KMS-11 (cell line): ENCODE measurements around the gene NCKAP5.

Source experiments
- H2AFZ ChIP-seq: fragments of 200-600 bp; sonication (generic); 2 replicates; pipeline ENCODE4 v1.6.1; 2016; ENCODE audit warnings: antibody characterized with exemption, mixed run types, low read depth
- H3K27ac ChIP-seq: fragments of 200-600 bp; sonication (generic); 2 replicates; pipeline ENCODE4 v1.6.1; 2016; ENCODE audit warnings: mild to moderate bottlenecking, mixed run types
- H3K27me3 ChIP-seq: fragments of 200-600 bp; sonication (generic); 2 replicates; pipeline ENCODE4 v1.6.1; 2017; ENCODE audit warnings: mild to moderate bottlenecking, low read depth, mixed run types, moderate library complexity; ENCODE audit not compliant: insufficient read depth
- H3K36me3 ChIP-seq: fragments of 200-600 bp; sonication (generic); 2 replicates; pipeline ENCODE4 v1.6.1; 2017; ENCODE audit warnings: mild to moderate bottlenecking, mixed run types; ENCODE audit not compliant: insufficient read depth
- H3K4me1 ChIP-seq: fragments of 200-600 bp; sonication (generic); 2 replicates; pipeline ENCODE4 v1.6.1; 2016; ENCODE audit warnings: mild to moderate bottlenecking, low read depth, mixed run types; ENCODE audit not compliant: poor library complexity, severe bottlenecking
- H3K4me2 ChIP-seq: fragments of 200-600 bp; sonication (generic); 2 replicates; pipeline ENCODE4 v1.7.0; 2016; ENCODE audit warnings: mild to moderate bottlenecking, mixed run types
- H3K4me3 ChIP-seq: fragments of 200-600 bp; sonication (generic); IDR thresholded peaks from 2 replicates; pipeline ENCODE4 v1.6.1; 2017; ENCODE audit warnings: low read depth, low read length, mixed read lengths; ENCODE audit not compliant: insufficient read depth
- H3K79me2 ChIP-seq: fragments of 200-600 bp; sonication (generic); 2 replicates; pipeline ENCODE4 v1.6.1; 2016; ENCODE audit warnings: low read depth, mixed run types; ENCODE audit not compliant: insufficient read depth
- H3K9ac ChIP-seq: fragments of 200-600 bp; sonication (generic); 2 replicates; pipeline ENCODE4 v1.6.1; 2016; ENCODE audit warnings: mild to moderate bottlenecking, mixed run types
- H4K20me1 ChIP-seq: fragments of 200-600 bp; sonication (generic); 2 replicates; pipeline ENCODE4 v1.6.1; 2016; ENCODE audit warnings: mild to moderate bottlenecking, mixed run types; ENCODE audit not compliant: insufficient read depth
- CTCF ChIP-seq: fragments of 200-600 bp; sonication (generic); conservative IDR thresholded peaks from 2 replicates; pipeline ENCODE4 v1.6.1; 2017; ENCODE audit warnings: low read depth, mild to moderate bottlenecking, antibody characterized with exemption, low read length, moderate library complexity, mixed read lengths

Gene NCKAP5

GRCh38 chr2:133420788-133421187, 147.5 kb downstream of the NCKAP5 start:
- no peaks in the 10 kb centered on the region for H3K79me2 ChIP-seq
- TF ChIP-seq CTCF, result no peak
- no peak overlapping the region for H3K27ac ChIP-seq
- no peaks in the 10 kb centered on the region for H3K36me3 ChIP-seq
- H2AFZ ChIP-seq, result no peak overlapping the region
- no peaks in the 10 kb centered on the region for H3K27me3 ChIP-seq
- no peak overlapping the region for H3K9ac ChIP-seq
- no peak overlapping the region for H3K4me3 ChIP-seq
- no peaks in the 10 kb centered on the region for H4K20me1 ChIP-seq
- H3K4me1 ChIP-seq, result no peaks in the 10 kb centered on the region
- no peak overlapping the region for H3K4me2 ChIP-seq

- Histone ChIP-seq H2AFZ (no peak overlapping the region), H3K9ac (no peak overlapping the region)
These were observed 149.6 kb downstream of the NCKAP5 start for GRCh38 chr2:133418671-133419070.

GRCh38 chr2:133418021-133418420, 150.2 kb downstream of the NCKAP5 start:
- Histone ChIP-seq H3K36me3 (no peaks in the 10 kb centered on the region), H3K27ac (no peak overlapping the region), H3K27me3 (no peaks in the 10 kb centered on the region), H4K20me1 (no peaks in the 10 kb centered on the region), H2AFZ (no peak overlapping the region), H3K4me1 (no peaks in the 10 kb centered on the region), H3K79me2 (no peaks in the 10 kb centered on the region), H3K9ac (no peak overlapping the region), H3K4me3 (no peak overlapping the region), H3K4me2 (no peak overlapping the region)
- TF ChIP-seq CTCF, result no peak

More at GRCh38 chr2:133418671-133419070, 149.6 kb downstream of the NCKAP5 start:
- H3K27ac ChIP-seq, result no peak overlapping the region
- no peak overlapping the region for H3K4me3 ChIP-seq
- H3K79me2 ChIP-seq, result no peaks in the 10 kb centered on the region
- no peak for TF ChIP-seq CTCF
- no peaks in the 10 kb centered on the region for H3K27me3 ChIP-seq
- H3K4me2 ChIP-seq, result no peak overlapping the region
- no peaks in the 10 kb centered on the region for H3K4me1 ChIP-seq
- no peaks in the 10 kb centered on the region for H3K36me3 ChIP-seq
- H4K20me1 ChIP-seq, result no peaks in the 10 kb centered on the region

- Histone ChIP-seq H3K4me1 (no peaks in the 10 kb centered on the region), H2AFZ (no peak overlapping the region), H4K20me1 (no peaks in the 10 kb centered on the region), H3K4me2 (no peak overlapping the region), H3K79me2 (no peaks in the 10 kb centered on the region), H3K27me3 (no peaks in the 10 kb centered on the region), H3K27ac (no peak overlapping the region), H3K4me3 (no peak overlapping the region), H3K9ac (no peak overlapping the region), H3K36me3 (no peaks in the 10 kb centered on the region)
- TF ChIP-seq CTCF, result no peak
These were observed 150.8 kb downstream of the NCKAP5 start for GRCh38 chr2:133417415-133417814.
